Esophagus squamous epithelium (tissue), 4 donors: ENCODE results near the gene TRIM60.

ENCODE experiments used
- POLR2A ChIP-seq, 4 donors: fragments of 450-650 bp; IDR thresholded peaks; one replicate each; pipeline ENCODE4 v1.6.1; 2017; ENCODE audit warnings: antibody characterized with exemption in 4 of 4, mild to moderate bottlenecking in 4 of 4, moderate library complexity in 3 of 4
- TF ChIP-seq, protein P1 (sequence below), 6 experiments: fragments of 450-650 bp in 4 of 6; fragments of 200-600 bp in 2 of 6; sonication (generic) in 2 of 6; IDR thresholded peaks; one replicate each; pipeline ENCODE4 v1.5.1; 2016 to 2019; ENCODE audit warnings: antibody characterized with exemption in 6 of 6, mild to moderate bottlenecking in 4 of 6, moderate library complexity in 4 of 6

DNA sequence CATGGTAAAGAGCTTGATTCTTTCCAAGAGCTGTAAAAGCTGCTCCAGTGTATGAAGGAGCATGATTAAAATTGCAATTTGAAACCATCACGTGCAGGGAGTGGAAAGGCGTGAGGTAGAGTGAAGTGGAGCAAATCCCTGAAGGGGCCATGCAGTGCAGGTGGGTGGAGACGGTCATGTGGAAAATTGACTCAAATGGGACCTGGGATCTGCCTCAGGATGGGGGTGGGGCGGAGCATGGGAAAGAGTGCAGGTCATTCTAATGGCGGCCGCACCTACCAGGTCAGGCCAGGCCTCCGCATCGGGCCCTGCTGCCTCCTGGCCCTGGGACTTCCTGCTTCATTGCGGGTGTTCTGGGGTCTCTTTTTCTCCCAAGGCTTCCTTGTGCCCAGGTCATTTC is 25.3 kb upstream of the TRIM60 start:
- TF ChIP-seq POLR2A (IDR thresholded peaks at IDR 0.05): no peak
- TF ChIP-seq, protein P1, sequence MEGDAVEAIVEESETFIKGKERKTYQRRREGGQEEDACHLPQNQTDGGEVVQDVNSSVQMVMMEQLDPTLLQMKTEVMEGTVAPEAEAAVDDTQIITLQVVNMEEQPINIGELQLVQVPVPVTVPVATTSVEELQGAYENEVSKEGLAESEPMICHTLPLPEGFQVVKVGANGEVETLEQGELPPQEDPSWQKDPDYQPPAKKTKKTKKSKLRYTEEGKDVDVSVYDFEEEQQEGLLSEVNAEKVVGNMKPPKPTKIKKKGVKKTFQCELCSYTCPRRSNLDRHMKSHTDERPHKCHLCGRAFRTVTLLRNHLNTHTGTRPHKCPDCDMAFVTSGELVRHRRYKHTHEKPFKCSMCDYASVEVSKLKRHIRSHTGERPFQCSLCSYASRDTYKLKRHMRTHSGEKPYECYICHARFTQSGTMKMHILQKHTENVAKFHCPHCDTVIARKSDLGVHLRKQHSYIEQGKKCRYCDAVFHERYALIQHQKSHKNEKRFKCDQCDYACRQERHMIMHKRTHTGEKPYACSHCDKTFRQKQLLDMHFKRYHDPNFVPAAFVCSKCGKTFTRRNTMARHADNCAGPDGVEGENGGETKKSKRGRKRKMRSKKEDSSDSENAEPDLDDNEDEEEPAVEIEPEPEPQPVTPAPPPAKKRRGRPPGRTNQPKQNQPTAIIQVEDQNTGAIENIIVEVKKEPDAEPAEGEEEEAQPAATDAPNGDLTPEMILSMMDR (IDR thresholded peaks at IDR 0.05): no peak
